H1 (cell line): ENCODE data around the gene TSSC4. TPM values are rescaled to one million over a fixed set of nuclear protein-coding genes. Genes with fewer than 3 reads are reported as not detected.
A peak's percentile ranks its signal among the peaks of the same experiment; 100 is the strongest.

ENCODE experiments used
- CTCF ChIA-PET: fragments of 300-600 bp; sonication (Branson Sonifier 250); formaldehyde crosslinking; loops from one replicate; lab custom pipeline; 2021; ENCODE audit not compliant: partially characterized antibody; lab: Charles Lee
- POLR2A ChIA-PET: fragments of 300-600 bp; sonication (Branson Sonifier 250); formaldehyde crosslinking; loops from one replicate; lab custom pipeline; 2021; ENCODE audit warnings: inconsistent platforms; ENCODE audit not compliant: partially characterized antibody; lab: Charles Lee
- DNase-seq, 2 experiments: peaks; one replicate each; pipeline versions ENCODE4 v3.0.0 to v3.0.0-alpha.2; 2010 to 2022; ENCODE audit warnings: low spot score in 2 of 2, low read depth in 1 of 2, mixed read lengths in 1 of 2
- FAIRE-seq: peaks from 2 replicates; lab custom pipeline; 2011; peaks lifted over from hg19 to GRCh38; lab: Jason Lieb, UNC
- H2AFZ ChIP-seq: 2 replicates; pipeline ENCODE4 v1.8.1; 2012; ENCODE audit warnings: low read length, inconsistent platforms
- H2AK5ac ChIP-seq: 2 replicates; pipeline ENCODE4 v1.6.1; 2013; ENCODE audit warnings: low read depth, low read length
- H2BK120ac ChIP-seq: replicated peaks from 2 replicates; pipeline ENCODE3; 2013; ENCODE audit warnings: low read depth, low read length, inconsistent platforms
- H2BK12ac ChIP-seq: 2 replicates; pipeline ENCODE4 v1.6.1; 2013; ENCODE audit warnings: low read depth, low read length
- H2BK15ac ChIP-seq: 2 replicates; pipeline ENCODE4 v1.6.1; 2013; ENCODE audit warnings: low read length
- H2BK20ac ChIP-seq: 2 replicates; pipeline ENCODE4 v1.6.1; 2013; ENCODE audit warnings: low read length
- H2BK5ac ChIP-seq: 2 replicates; pipeline ENCODE4 v1.6.1; 2013; ENCODE audit warnings: low read depth, low read length
- H3K14ac ChIP-seq: 2 replicates; pipeline ENCODE4 v1.6.1; 2013; ENCODE audit warnings: inconsistent platforms; ENCODE audit not compliant: insufficient read length
- H3K18ac ChIP-seq: 2 replicates; pipeline ENCODE4 v1.6.1; 2013; ENCODE audit warnings: low read length; ENCODE audit errors: extremely low read depth
- H3K23ac ChIP-seq: 2 replicates; pipeline ENCODE4 v1.6.1; 2013; ENCODE audit warnings: inconsistent platforms; ENCODE audit not compliant: insufficient read length
- H3K23me2 ChIP-seq: 2 replicates; pipeline ENCODE4 v1.6.1; 2013; ENCODE audit warnings: low read depth, low read length
- H3K27ac ChIP-seq: 2 replicates; pipeline ENCODE4 v1.6.1; 2011; ENCODE audit warnings: low read depth, low read length, inconsistent platforms
- H3K27me3 ChIP-seq, 4 experiments: replicated peaks in 1 of 4; 1 replicate in 1 of 4; 2 replicates in 3 of 4; pipeline versions ENCODE4 v1.6.1 to v1.8.1; 2011 to 2013; ENCODE audit warnings: low read length in 3 of 4, mild to moderate bottlenecking in 3 of 4, inconsistent platforms in 2 of 4, mixed read lengths in 2 of 4, moderate library complexity in 1 of 4; ENCODE audit not compliant: control insufficient read depth in 3 of 4, insufficient read depth in 3 of 4; ENCODE audit errors: extremely low read depth in 1 of 4
- H3K36me3 ChIP-seq, 4 experiments: 2 replicates each; pipeline versions ENCODE4 v1.6.1 to v1.8.1; 2011 to 2013; ENCODE audit warnings: mild to moderate bottlenecking in 4 of 4, low read length in 3 of 4, moderate library complexity in 2 of 4, control low read depth in 1 of 4, inconsistent platforms in 1 of 4; ENCODE audit not compliant: insufficient read depth in 4 of 4, control insufficient read depth in 2 of 4
- H3K4ac ChIP-seq: replicated peaks from 2 replicates; pipeline ENCODE3; 2013; ENCODE audit warnings: low read length, low read depth, mixed read lengths, inconsistent platforms; ENCODE audit not compliant: insufficient read length
- H3K4me1 ChIP-seq, 4 experiments: replicated peaks in 1 of 4; 1 replicate in 1 of 4; 2 replicates in 3 of 4; pipeline versions ENCODE4 v1.6.1 to v1.8.1; 2011 to 2013; ENCODE audit warnings: low read length in 3 of 4, inconsistent platforms in 2 of 4, mixed read lengths in 1 of 4; ENCODE audit not compliant: insufficient read depth in 4 of 4, control insufficient read depth in 3 of 4
- H3K4me2 ChIP-seq, 2 experiments: 2 replicates each; pipeline versions ENCODE4 v1.6.1 to v1.8.1; 2011 to 2013; ENCODE audit warnings: low read depth in 2 of 2, low read length in 2 of 2, control low read depth in 1 of 2, inconsistent platforms in 1 of 2, mild to moderate bottlenecking in 1 of 2; ENCODE audit not compliant: insufficient read depth in 1 of 2
- H3K4me3 ChIP-seq, 4 experiments: fragments of 200-600, 300-600 bp in 1 of 4; sonication (generic), shearing (Covaris generic), sonication (Bioruptor Twin) in 1 of 4; 2 replicates each; pipeline versions ENCODE4 v1.5.1 to v1.8.1; 2011 to 2016; ENCODE audit warnings: low read length in 4 of 4, low read depth in 3 of 4, control low read depth in 2 of 4, inconsistent platforms in 2 of 4, mild to moderate bottlenecking in 2 of 4, mixed read lengths in 1 of 4, moderate library complexity in 1 of 4; ENCODE audit not compliant: insufficient read depth in 2 of 4; ENCODE audit errors: extremely low read depth in 1 of 4
- H3K56ac ChIP-seq: replicated peaks from 2 replicates; pipeline ENCODE3; 2013; ENCODE audit warnings: low read depth, mild to moderate bottlenecking, mixed read lengths, low read length, inconsistent platforms; ENCODE audit not compliant: insufficient read length
- H3K79me1 ChIP-seq: 2 replicates; pipeline ENCODE4 v1.6.1; 2013; ENCODE audit warnings: low read depth, low read length, control low read depth
- H3K79me2 ChIP-seq, 2 experiments: 2 replicates each; pipeline versions ENCODE4 v1.6.1 to v1.8.1; 2012 to 2013; ENCODE audit warnings: low read length in 2 of 2, mild to moderate bottlenecking in 2 of 2, inconsistent platforms in 1 of 2; ENCODE audit not compliant: insufficient read depth in 2 of 2, control insufficient read depth in 1 of 2
- H3K9ac ChIP-seq, 4 experiments: replicated peaks in 1 of 4; 1 replicate in 1 of 4; 2 replicates in 3 of 4; pipeline versions ENCODE4 v1.6.1 to v1.8.1; 2011 to 2013; ENCODE audit warnings: low read depth in 3 of 4, low read length in 3 of 4, control low read depth in 2 of 4, mild to moderate bottlenecking in 2 of 4, moderate library complexity in 2 of 4, inconsistent platforms in 1 of 4; ENCODE audit errors: extremely low read depth in 1 of 4
- H3K9me3 ChIP-seq, 2 experiments: 2 replicates each; pipeline versions ENCODE4 v1.6.1 to v1.8.1; 2012 to 2013; ENCODE audit warnings: mild to moderate bottlenecking in 2 of 2, moderate library complexity in 2 of 2, control low read depth in 1 of 2, inconsistent platforms in 1 of 2, low read depth in 1 of 2, low read length in 1 of 2, mixed read lengths in 1 of 2; ENCODE audit not compliant: insufficient read depth in 2 of 2
- H4K20me1 ChIP-seq, 2 experiments: replicated peaks in 1 of 2; 2 replicates each; pipeline versions ENCODE3 to v1.8.1; 2011 to 2013; ENCODE audit warnings: inconsistent platforms in 2 of 2, low read length in 2 of 2, mild to moderate bottlenecking in 1 of 2; ENCODE audit not compliant: insufficient read depth in 2 of 2, control insufficient read depth in 1 of 2
- H4K5ac ChIP-seq: 2 replicates; pipeline ENCODE4 v1.6.1; 2013; ENCODE audit warnings: low read length, low read depth, mixed read lengths, inconsistent platforms; ENCODE audit not compliant: insufficient read length
- H4K8ac ChIP-seq: 2 replicates; pipeline ENCODE4 v1.8.0; 2013; ENCODE audit warnings: mild to moderate bottlenecking, moderate library complexity, low read length, inconsistent platforms; ENCODE audit not compliant: insufficient read depth; ENCODE audit errors: extremely low read depth
- H4K91ac ChIP-seq: replicated peaks from 2 replicates; pipeline ENCODE3; 2013; ENCODE audit warnings: low read length, mixed read lengths, inconsistent platforms; ENCODE audit not compliant: insufficient read length
- CREB1 ChIP-seq: IDR thresholded peaks from 2 replicates; pipeline ENCODE4 v1.6.1; 2012; ENCODE audit warnings: inconsistent platforms
- WGBS, 2 experiments: shearing (Covaris generic) in 1 of 2; methylation state at CpG; one replicate each; pipeline versions ENCODE4 v1.1.6 to v1.1.7; 2013 to 2015; ENCODE audit warnings: low lambda C conversion rate in 2 of 2, mixed read lengths in 2 of 2, inconsistent platforms in 1 of 2, low coverage in 1 of 2, missing lambda C conversion rate in 1 of 2; ENCODE audit not compliant: insufficient replicate concordance in 2 of 2, insufficient coverage in 1 of 2, insufficient read length in 1 of 2; ENCODE audit errors: extremely low coverage in 1 of 2, missing lambda C conversion rate in 1 of 2; 5-methylcytosine and 5-hydroxymethylcytosine counted together
- polyA plus RNA-seq, 7 experiments: library from polyadenylated mRNA; depleted of rRNA in 3 of 7; stranded (reverse) in 5 of 7; unstranded in 2 of 7; fragments of >200 nt in 5 of 7; fragments of 200-250 nt in 2 of 7; gene quantifications; 1 replicate in 5 of 7; 2 replicates in 1 of 7; 4 replicates in 1 of 7; pipeline versions ENCODE4 v1.2.1 to v1.2.3, GENCODE V29; 2011 to 2013; ENCODE audit warnings: missing spikeins in 2 of 7, mixed read lengths in 2 of 7
- total RNA-seq: library from RNA; stranded (reverse); fragmentation: NEBNext Ultra II Directional; extraction: Animal tissue kit (Norgen Biotek cat#: 25700); gene quantifications from 2 replicates; pipeline ENCODE4 v1.2.1, GENCODE V29; 2021

The TSSC4 gene
- total and polyA plus RNA-seq, 2 of the 8 experiments (the other 6 are each of a cell fraction or from before 2014, with no cell fraction given): 34.0 to 39.3 TPM

DNA sequence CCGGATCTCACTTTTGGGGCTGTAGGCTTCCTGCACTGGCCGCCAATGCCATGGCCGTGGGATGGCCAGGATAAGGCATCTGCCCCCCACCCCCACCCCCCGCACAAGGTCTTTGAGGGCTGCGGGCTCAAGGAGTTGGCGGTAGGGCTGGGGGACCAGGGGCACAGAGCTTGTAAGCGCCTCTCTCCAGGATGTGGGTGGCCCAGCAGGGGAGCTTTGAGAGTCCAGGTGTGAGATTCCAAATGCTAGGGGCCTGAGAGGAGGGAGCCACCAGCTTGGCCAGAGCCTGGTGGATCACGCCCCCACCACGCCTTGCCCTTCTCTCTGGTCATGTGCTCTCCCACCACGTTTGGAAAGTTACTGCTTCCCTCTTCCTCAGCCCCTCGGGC, 18.4 kb upstream of the TSSC4 start:
- Histone ChIP-seq H3K23me2 (peaks cover 8% of the 10 kb centered on the region; the same call in 1 of the 2 replicates), H3K9me3 (no peaks in the 10 kb centered on the region), H2AFZ (no peak overlapping the region), H3K23ac (no peak overlapping the region), H3K4me2 (no peak overlapping the region), H3K79me2 (peaks cover 34 to 87% of the 10 kb centered on the region in 2 experiments; a peak in 3 of 4 replicates), H4K5ac (no peak overlapping the region), H3K14ac (no peak overlapping the region), H2BK5ac (no peak overlapping the region), H3K27me3 (no peaks in the 10 kb centered on the region), H2AK5ac (no peak overlapping the region), H3K27ac (no peak overlapping the region), H2BK20ac (no peak overlapping the region), H3K4me1 (peaks cover 0 to 14% (median 4%) of the 10 kb centered on the region in 4 experiments; a peak in 5 of 7 replicates), H3K9ac (no peak overlapping the region), H2BK15ac (no peak overlapping the region), H2BK12ac (no peak overlapping the region), H3K36me3 (0 out of 8 replicates have a peak, but pooled peaks cover 0 to 4% (median 0%) of the 10 kb centered on the region in 4 experiments), H2BK120ac (no peak overlapping the region), H3K4ac (no peak overlapping the region), H3K56ac (no peak overlapping the region), H3K18ac (no peak overlapping the region), H3K4me3 (no peak overlapping the region), H4K8ac (peak overlapping the region; percentile 75; the same call in 1 of the 2 replicates), H4K91ac (no peak overlapping the region), H4K20me1 (peaks cover 43 to 69% of the 10 kb centered on the region in 2 experiments), H3K79me1 (peaks cover 34% of the 10 kb centered on the region)
- FAIRE-seq (no peak), DNase-seq (no peak)
- ChIA-PET CTCF (interaction anchor here (0.8 to 7.5 kb wide), 10 partner anchors 8 to 558 kb away, joined by 3 to 43 read pairs (median 3); partner anchors contain the start of gene TSSC4), POLR2A (interaction anchor here (1.1 to 1.7 kb wide), 5 partner anchors 10 to 44 kb away, joined by 3 to 7 read pairs (median 4); partner anchors contain the start of gene TSSC4)
- TF ChIP-seq CREB1: no peak
- 95% methylated on average over 9 of the region's 11 CpGs; no CpG with 5 or more reads in 1 of the 2 experiments for WGBS, 2 experiments
